Spleen (tissue), 7 donors: Measurements from ENCODE around the gene IGSF21.

Experiments
- CTCF ChIP-seq, 11 experiments: fragments of 200-600 bp in 7 of 11; fragments of 450-650 bp in 4 of 11; sonication (generic) in 4 of 11; IDR thresholded peaks in 8 of 11; conservative IDR thresholded peaks in 3 of 11; 1 replicate in 7 of 11; 2 replicates in 4 of 11; pipeline versions ENCODE4 v1.4.0 to v1.8.0; 2016 to 2021; ENCODE audit warnings: antibody characterized with exemption in 11 of 11, inconsistent platforms in 4 of 11, mild to moderate bottlenecking in 1 of 11
- POLR2A ChIP-seq, 3 donors: fragments of 450-650 bp; IDR thresholded peaks; one replicate each; pipeline ENCODE4 v1.5.1; 2017; ENCODE audit warnings: antibody characterized with exemption in 3 of 3, mild to moderate bottlenecking in 1 of 3
- donor health status: DM: no; HTN: no; CAD: no; lungs with moderate emphysema.
- donor health status: DM: no; HTN: no; CAD: no.
- donor health status: DM: no; HTN: no; CAD: no.

- no peak for TF ChIP-seq CTCF (IDR thresholded peaks at IDR 0.05 in 8 of 11, conservative IDR thresholded peaks at IDR 0.05 in 3 of 11)
- no peak for TF ChIP-seq POLR2A (IDR thresholded peaks at IDR 0.05)
Observed at GRCh38 chr1:18350747-18351146, 243.1 kb downstream of the IGSF21 start.
